ENCODE data around the gene RAB31. TPM values are rescaled to one million over a fixed set of nuclear protein-coding genes. Genes with fewer than 3 reads are reported as not detected.

The RAB31 gene
- total RNA-seq, 1 experiment from 2014 or later: 32.9 TPM

GRCh38 chr18:9877655-9878014 lies 169.5 kb downstream of the RAB31 start:
- Mint-ChIP-seq H3K27ac (no peak overlapping the region), H3K36me3 (no peaks in the 10 kb centered on the region), H3K4me1 (peaks cover 5% of the 10 kb centered on the region), H3K27me3 (ENCODE audit: low read depth) (no peaks in the 10 kb centered on the region; the same call in 1 of the 2 replicates), H3K4me3 (no peak overlapping the region), H3K9me3 (no peaks in the 10 kb centered on the region)
- CTCF ChIA-PET: no interaction called here
- no peak for ATAC-seq
- TF ChIP-seq GABPB1 (CRISPR knock-in tag; IDR thresholded peaks at IDR 0.05): no peak
- no peak for TF ChIP-seq GTF2I (CRISPR knock-in tag; conservative IDR thresholded peaks at IDR 0.05)
- TF ChIP-seq CTCF (IDR thresholded peaks at IDR 0.05): no peak
- TF ChIP-seq NR2C2 (CRISPR knock-in tag; IDR thresholded peaks at IDR 0.05): no peak
- no peak for TF ChIP-seq MXD4 (CRISPR knock-in tag; IDR thresholded peaks at IDR 0.05; ENCODE audit: borderline replicate concordance)
- no peak for TF ChIP-seq ZBTB21 (CRISPR knock-in tag; IDR thresholded peaks at IDR 0.05; ENCODE audit: borderline replicate concordance)
- TF ChIP-seq RORB (CRISPR knock-in tag; IDR thresholded peaks at IDR 0.05): no peak
- no peak for TF ChIP-seq MLX (CRISPR knock-in tag; IDR thresholded peaks at IDR 0.05)
- no peak for TF ChIP-seq ZNF317 (CRISPR knock-in tag; IDR thresholded peaks at IDR 0.05; ENCODE audit: borderline replicate concordance, low read depth)
- no peak for TF ChIP-seq ERG (CRISPR knock-in tag; IDR thresholded peaks at IDR 0.05)
- no peak for TF ChIP-seq IRF2 (CRISPR knock-in tag; IDR thresholded peaks at IDR 0.05; ENCODE audit: borderline replicate concordance, low read depth)
- TF ChIP-seq EMX1 (CRISPR knock-in tag; IDR thresholded peaks at IDR 0.05): no peak
- no peak for TF ChIP-seq AR (CRISPR knock-in tag; IDR thresholded peaks at IDR 0.05)
- no peak for TF ChIP-seq ZNF416 (CRISPR knock-in tag; IDR thresholded peaks at IDR 0.05)
- TF ChIP-seq CREB1 (CRISPR knock-in tag; IDR thresholded peaks at IDR 0.05): no peak
- no peak for TF ChIP-seq ZNF671 (CRISPR knock-in tag; IDR thresholded peaks at IDR 0.05)
- no peak for TF ChIP-seq STAT6 (CRISPR knock-in tag; conservative IDR thresholded peaks at IDR 0.05; ENCODE audit: low read depth)
- no peak for TF ChIP-seq CBFB (CRISPR knock-in tag; IDR thresholded peaks at IDR 0.05; ENCODE audit: low read depth)
- no peak for TF ChIP-seq ZNF425 (CRISPR knock-in tag; conservative IDR thresholded peaks at IDR 0.05)
- no peak for TF ChIP-seq NFE2L1 (CRISPR knock-in tag; IDR thresholded peaks at IDR 0.05)
- DNase-seq (ENCODE audit: low spot score): no peak
- POLR2A ChIA-PET: no interaction called here

All from WTC11 (cell line).